GM21786 (cell line): ENCODE results near the gene LSAMP.

Experiments used
- ATAC-seq: cut with Tn5 transposase; IDR thresholded peaks from one replicate; pipeline ENCODE4 v1.9.1; 2021; ENCODE audit not compliant: unreplicated experiment

LSAMP gene

DNA sequence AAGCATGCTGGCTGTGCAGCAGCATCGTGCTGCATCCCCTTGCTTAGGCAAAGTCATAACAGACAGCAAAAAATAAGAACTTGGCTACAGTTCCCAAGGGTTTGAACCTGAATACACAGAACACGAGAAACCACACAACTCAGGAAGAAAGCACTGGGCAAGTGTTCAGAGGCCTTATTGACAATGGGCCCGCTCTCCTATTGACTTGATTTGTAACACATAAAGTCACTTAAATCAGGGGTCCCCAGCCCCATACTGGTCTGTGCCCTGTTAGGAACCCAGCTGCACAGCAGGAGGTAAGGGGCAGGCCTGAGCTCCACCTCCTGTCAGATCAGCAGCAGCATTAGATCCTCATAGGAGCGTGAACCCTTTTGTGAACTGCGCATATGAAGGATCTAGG, 145.1 kb downstream of the LSAMP start:
- no peak for ATAC-seq

DNA sequence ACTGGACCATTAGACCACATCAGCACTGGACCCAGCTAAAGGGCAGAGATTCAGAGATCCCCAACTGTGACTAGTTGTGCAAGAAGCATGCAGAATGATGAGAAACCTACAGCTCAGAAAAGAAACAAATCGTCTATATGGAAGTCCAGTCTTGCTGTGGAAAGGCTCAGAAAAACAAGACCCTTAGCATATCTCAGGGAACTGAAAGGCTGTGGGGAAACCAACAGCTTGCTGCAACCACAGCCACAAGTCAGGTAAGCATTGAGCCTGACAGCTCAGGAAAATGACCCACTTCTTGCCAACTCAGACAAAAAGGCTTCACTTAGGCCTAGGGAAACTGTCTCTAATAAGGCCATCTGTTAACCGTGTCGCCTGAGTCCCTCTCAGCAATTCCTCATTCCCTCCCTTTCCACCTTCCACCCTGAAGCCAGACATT, 145.6 kb downstream of the LSAMP start:
- peak; percentile 78 for ATAC-seq

DNA sequence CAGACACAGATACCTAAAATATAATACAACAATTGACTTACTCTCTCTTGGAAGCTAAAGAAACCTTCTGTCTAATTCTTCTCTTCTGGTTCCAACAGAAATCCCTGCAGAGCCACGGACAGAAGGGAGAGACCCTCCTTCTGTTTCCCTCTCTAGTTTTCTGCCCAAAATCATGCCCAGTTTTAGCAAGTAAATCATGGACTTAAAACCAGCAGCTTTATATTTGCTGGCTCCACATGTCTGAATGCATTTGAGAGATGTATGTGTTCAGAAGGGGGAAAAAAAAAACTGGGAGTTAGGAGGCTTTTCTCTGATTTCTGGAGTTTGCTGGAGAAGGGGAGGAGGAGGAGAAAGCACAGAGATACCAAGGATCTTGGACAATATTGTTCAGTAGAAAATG, 147.1 kb downstream of the LSAMP start:
- ATAC-seq, result no peak

DNA sequence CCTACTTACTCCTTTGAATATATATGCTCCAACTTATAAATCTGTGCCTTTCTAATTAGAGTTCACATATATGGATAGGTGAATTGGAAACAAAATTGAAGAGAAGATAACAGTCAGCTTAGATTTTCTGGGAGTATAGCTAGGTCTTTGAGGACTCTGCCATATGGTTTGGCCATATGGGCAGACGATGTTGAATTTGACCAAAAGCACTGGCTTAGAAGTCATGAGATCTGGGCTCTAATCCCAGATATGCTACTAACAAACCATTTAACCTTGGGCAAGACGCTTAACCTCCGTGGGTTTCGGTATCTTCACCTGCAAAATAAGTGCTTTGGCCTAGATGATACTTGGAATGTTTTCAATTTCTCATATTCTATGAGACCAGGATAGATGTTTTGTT, 154.1 kb downstream of the LSAMP start:
- ATAC-seq, result no peak

DNA sequence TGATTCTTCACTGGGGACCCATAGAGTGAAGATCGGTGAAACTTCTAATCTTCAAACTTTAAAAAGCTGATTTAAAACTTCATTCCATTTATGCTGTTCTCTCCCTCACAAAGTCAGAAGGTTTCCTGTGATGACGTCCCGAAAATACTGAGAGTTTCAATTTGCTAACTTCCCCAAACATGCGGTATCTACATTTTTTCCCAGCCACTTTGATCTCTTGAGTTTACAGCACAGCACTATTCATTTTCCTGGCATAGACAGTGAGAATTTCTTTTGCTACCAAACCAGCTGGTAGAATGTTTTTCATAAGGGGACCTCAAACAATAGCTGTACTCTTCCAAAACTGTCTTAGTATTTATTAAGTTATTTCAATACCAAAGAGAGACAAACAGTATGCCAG, 156.8 kb downstream of the LSAMP start:
- ATAC-seq, result peak; percentile 62

DNA sequence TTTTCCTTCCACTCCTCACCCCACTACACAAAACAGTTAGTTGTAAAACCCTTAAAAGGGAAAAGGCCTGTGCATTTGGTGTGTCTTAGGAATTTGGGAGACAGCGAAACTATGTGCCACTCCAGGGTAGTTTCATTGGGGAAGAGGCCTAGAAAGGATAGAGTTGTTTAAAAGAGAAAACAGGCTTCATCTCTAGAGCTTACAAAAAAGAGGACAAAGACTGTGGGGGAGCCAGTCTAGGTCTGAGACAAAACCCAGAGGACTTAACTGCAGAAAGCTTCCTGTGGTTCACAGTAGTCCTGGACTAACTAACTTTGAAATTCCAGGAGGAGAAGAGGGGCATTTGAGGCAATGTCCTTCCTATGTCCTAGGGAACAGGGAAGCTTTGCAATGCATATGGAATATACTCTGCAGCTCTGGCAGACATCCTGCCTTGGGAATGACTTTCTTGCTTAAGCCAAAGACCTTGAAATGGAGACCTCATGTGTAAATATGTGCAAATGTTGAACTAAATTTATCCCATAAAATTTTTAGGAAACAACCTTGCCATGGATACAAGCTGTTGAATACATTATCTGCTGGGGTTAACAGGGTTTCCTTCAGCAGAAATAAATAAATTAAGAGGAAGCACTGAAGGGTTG, 159.4 kb downstream of the LSAMP start:
- no peak for ATAC-seq

DNA sequence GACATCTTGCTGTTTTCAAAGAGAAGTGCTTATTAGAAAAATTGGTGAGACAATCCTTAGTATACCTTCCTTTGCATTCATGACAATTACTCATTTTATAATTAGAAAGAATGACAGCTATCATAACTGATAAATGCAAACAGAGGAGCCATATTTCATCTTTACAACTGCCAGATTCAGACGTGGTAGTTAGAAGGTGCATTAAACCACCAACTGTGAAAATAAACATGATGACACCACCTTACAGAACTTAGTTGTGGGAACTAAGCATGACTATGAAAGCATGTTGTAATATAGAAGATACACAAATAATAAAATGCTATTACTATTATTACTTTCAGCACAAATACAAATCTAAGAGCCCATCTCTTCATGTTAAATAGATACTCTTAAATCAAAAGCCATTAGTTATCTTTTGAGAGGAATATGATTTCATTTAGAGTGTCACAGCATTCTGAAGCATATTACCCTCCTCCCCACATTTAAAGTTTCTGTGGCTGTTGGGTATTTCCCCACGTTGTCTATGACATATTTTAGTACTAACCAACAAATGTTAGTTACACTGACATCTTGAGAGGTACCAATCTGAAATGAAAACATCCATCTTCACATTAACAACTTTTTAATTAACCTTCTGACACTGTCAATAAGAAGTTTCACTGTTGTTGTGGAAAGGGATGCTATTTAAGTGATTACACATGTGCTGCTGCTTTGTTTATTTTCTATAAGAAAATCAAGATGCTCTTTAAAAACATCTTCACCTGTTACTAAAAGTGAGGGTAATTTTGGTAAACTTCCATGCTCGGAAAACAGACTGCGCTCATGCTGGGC, 163.8 kb downstream of the LSAMP start:
- peak; percentile 78 for ATAC-seq

DNA sequence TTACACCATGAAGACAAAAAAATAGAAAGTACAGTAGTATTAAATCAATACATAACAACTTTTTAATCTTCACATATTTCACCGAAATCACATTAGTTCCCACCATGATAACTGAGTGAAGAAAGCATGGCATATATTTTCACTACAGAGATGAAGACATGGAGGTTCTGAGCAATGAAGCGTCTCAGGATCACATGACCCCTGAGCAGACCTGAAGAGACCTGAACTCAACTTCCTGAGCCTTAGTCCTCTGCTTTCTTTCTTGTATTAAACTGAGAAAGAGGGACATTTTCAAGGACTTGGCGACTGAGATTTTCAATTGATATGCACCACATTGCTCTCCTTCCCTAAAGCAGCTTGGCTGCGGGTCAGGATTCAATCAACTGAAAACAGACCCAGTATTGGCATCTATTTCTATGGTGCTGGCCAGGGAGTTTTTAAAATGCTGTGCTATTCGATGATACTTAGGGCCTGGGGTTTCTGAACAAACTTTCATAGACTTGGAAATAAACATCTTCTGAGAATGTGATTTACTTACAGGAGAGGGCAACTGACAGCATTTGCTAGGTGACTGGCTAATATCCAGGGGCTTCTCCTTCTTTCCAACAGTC, 165.1 kb downstream of the LSAMP start:
- no peak for ATAC-seq

DNA sequence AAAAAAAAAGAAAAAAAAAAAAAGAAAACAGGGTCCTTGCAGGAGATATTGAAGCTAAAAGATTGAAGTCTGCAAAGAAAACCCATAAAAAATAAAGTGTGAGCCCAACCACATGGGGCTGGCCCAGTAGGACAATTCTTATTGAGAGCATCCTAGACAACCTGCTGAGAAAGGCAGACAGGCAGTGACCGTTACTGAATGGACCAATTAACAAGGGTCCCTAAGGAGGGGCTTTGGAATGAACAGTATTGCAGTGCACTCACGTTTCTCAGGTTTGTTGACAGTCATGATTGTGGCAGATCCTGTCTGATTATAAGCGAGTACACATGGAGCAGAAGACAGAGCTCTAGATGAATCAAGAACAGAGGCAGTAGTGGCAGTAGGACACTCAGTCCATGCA, 168.6 kb downstream of the LSAMP start:
- no peak for ATAC-seq

DNA sequence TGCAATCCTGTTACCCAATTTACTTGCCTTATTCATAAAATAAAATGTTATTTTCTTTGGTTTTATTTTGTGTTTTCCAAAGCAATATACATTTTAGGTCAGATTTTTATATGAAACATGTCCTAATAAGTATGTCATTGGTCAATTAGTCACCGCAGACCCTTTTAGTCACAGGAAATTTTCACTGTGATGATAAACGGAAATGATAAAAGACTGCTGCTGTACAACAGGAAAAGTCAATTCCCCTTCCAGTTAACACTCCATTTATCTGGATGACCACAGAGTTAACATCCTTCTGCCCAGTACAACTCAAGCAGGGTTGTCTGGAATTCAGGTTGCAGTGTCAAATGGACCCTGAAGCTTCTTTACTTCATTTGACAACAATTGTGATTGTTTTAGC, 175.2 kb downstream of the LSAMP start:
- ATAC-seq, result no peak

DNA sequence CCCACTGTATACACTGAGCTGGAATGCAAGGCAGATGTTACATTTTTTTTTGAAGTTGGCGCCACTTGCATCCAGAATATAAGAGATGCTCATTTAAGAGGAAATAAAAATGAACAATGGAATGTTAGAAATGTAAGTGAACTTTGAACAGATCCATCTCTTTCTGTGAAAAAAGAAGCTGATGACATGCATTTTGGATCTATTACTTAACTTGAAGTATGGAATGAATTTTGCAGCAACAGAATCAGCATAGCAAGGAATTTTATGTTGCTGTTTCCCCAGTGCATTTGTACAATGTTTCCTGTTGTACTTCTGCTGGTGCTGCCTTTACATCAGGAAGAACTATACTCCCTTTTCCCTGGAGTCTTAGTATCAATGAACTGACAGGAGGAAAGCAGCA, 178.2 kb downstream of the LSAMP start:
- ATAC-seq, result no peak

DNA sequence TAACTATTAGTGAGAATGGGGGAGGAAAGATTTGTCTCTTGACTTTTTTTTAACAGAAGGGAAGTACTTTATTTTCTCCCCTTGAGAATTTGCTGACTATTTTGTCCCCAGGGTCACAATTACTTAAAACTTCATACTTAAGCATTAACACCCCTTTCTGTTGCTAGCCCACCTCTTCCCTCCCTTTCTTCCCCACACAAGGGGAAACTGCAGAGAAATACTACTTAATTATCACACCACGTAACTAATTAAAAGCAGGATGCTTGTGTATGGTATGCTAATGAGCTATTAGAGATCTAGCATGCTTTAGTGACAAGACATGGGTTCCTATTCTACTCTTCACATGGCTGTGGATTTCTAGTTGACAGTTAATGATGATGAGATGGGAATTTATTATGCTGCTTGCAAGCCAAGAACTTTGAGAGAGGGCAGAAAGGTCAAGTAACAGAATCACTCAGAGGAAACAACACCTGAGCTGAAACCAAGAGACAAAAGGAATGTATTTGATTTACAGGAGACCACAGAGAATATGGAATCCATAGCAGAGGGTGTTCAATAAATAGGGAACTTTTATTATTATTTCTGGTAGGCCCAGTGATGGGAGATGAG, 179.2 kb downstream of the LSAMP start:
- ATAC-seq, result no peak

DNA sequence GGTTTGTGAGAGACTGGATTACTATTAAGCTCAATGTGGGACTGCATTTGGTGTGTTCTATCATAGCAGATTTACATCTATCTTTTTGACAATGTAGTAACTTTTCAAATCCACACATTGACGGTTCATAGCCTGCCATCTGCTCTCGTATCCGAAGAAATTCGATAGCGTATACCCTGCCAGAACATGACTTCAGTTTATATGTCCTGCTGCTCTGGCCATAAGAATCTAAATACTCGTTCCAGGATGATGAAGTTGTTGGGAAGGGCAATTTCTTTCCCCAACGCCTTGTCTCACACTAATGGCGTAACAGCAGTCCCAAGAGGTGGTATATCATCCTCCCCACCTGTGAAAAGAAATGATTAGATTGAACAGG, 180.0 kb downstream of the LSAMP start:
- no peak for ATAC-seq

DNA sequence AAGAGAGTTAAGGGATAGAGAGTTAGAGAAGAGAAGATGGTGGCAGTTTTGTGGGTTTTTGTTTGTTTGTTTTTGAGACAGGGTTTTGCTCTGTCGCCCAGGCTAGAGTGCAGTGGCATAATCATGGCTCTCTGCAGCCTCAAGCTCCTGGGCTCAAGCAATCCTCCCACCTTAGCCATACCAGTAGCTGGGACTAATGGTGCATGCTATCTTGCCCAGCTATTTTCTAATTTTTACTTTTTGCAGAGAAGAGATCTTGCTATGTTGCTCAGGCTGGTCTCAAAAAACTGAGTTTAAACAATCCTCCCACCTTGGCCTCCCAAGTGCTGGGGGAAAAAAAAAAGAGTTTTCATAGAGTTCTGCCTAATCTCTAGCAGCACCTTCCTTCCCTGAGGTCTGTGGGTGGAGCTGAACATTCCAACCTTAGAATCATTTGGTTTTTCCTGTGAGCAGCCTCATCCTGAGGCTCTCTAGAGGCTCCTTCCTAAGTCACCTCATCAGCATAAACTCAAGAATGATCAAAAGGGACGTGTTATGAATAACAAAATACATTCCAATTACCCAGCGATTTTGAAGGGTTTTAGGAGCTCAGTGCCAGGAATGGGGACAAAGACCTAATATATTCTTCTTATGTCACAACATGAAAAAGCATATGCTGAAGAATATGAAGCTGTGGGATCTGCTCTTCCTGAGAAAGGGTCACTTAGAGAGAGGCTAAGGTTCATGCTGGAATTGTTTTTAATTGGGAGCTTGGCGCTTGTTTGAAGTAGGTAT, 180.6 kb downstream of the LSAMP start:
- ATAC-seq, result no peak

DNA sequence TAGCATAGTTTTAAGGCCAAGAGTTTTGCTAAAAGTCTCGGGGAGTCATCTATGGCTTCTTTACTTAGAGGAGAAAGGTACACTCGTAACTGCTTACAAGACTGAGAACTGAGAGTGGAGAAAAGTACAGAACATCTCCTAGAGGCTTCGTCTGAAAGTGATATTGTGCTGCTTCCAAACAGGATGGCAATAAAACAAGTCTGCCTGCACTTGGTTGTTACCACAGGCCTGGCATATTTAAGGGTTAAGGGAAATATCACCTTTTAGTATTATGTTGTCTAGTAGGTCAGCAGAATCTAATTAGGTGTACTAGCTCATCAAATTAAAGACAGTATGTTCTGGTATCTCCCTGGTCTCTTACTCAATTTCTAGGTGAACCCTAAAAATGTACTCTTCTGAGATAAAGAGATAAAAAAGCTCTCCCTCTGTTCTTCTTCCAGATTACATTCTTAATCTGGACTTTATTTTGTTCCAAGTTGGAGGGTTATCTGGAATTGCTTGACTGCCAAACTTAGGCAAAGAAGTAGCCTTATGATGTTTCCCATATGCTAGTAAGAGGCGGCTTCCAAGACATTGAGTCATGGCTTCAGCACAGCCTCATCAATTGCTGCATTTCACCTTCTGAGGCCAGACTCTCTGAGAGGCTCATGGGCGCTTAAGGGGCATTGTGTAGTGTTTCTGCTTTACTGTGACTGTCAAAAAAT, 181.3 kb downstream of the LSAMP start:
- ATAC-seq, result no peak

DNA sequence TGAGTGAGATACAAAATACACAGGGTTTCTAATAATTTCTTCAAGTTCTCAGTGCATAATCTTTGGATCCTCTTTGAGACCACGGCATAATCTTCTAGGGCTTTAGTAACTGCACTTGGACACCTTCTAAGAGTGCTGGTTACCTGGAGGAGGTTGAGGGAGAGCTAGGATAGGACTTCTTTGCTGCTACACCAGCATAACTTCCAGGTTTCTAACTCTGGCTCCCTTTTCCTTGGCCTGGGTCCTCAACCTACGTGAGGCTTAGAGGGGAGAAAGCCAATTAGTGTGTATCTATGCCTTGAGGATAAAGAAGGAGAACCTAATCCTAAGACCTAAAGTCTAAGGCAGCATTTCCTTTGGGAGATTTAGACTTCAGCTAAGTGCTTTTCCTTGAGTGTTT, 184.8 kb downstream of the LSAMP start:
- no peak for ATAC-seq

DNA sequence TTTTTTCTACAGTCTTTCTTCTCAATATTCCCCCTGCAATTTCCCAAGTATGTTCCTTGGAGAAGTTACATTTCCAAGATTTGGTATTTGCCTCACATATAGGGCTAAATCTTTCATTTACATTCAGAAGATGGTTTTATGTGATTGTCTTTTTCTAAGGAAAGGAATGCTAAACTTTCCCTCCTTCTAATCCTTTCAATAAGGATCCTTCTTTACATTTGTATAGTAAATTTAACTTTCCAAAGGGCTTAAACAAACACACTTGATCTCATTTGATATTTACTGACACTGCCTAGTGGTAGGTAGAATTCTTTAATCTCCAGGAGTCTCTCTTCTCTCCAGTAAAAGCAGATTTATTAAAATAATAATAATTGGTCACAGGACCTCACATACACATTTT, 185.3 kb downstream of the LSAMP start:
- ATAC-seq, result no peak

DNA sequence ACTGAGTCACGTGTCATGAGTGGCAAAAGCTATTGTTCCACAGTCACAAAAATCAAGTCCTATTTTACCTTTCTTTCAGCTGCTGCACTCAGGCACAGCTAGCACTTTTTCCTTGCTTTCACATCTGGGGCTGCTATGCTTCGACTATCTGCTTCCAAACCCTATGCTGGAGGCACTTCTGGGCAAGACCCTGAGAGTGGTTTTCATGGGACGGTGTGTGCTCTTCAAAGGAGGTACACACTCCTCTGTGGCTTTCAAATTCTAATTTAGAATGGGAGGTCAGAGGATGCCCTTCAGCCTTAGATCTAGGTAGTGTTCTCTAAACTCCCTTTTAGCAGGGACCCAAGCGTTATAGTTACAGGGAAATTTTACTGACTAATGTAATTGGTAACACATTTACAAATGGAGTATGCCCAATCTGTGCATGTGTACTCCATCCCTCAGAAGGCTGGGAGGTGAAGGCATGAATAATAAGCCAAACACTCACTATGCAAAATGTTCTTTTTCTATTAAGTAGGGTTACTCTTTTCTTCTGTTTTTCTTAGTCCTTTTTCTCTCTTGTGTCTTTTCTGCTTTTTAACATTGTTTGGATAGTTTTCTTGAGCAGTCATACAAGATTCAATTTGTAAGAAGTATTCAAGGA, 188.3 kb downstream of the LSAMP start:
- no peak for ATAC-seq

DNA sequence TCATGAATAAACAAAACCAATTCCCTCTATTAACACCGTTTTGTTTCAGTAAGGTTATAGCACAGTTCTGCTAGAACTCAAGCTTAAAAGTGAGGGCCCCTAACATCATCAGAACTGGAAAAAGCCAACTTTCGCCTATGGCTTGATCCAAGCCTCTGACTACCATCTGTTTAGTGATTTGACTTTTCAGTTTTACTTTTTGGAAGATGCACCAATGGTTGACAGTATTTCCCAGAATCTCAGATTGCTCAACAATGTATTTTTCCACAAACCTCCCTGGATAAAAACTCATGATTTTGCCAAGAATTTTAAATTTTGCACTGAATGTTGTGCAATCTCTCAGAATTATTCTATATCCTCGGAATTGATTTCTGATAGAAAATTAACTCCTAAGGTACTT, 190.7 kb downstream of the LSAMP start:
- no peak for ATAC-seq

DNA sequence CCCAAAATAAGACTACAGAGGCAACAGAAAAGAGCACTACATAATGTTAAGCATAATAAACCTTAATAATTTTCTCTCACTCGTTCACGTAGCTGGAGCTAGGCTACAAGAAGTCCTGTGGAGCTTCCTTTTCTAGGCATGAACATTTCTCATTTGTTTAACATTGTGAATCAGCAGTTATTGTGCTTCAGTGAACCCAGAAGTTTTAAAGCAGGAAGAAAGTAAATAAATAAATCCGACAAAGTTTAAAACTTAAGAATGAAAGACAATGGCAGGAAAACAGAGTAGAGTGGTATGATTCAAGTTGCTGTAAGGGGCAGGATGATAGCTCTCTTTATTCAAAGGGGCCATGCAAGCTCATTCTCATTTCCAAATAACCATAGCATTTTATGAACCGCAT, 191.8 kb downstream of the LSAMP start:
- no peak for ATAC-seq
